Naive thymus-derived CD4-positive, alpha-beta T cell (primary cell): ENCODE measurements around the gene VPS50. TPM values are rescaled to one million over a fixed set of nuclear protein-coding genes. Genes with fewer than 3 reads are reported as not detected.
A peak's percentile ranks its signal among the peaks of the same experiment; 100 is the strongest.

Experiments used
- ATAC-seq: fragments of 150-1000 bp; cut with Tn5 transposase; 2 replicates; pipeline ENCODE4 v1.10.0; 2021; ENCODE audit warnings: mild to moderate bottlenecking, moderate library complexity
- CTCF ChIA-PET: fragments of 350-600 bp; sonication (Branson Sonifier 250); formaldehyde crosslinking; loops from one replicate; lab custom pipeline; 2021; ENCODE audit warnings: antibody characterized with exemption; lab: Charles Lee
- POLR2A ChIA-PET: fragments of 350-600 bp; sonication (Branson Sonifier 250); formaldehyde crosslinking; loops from one replicate; lab custom pipeline; 2021; ENCODE audit warnings: antibody characterized with exemption, inconsistent platforms; lab: Charles Lee
- DNase-seq, 9 donors: peaks; one replicate each; pipeline versions ENCODE4 v3.0.0 to v3.0.0-alpha.2; 2020 to 2022; ENCODE audit warnings: mixed read lengths in 1 of 9
- H3K27ac ChIP-seq: one replicate; pipeline ENCODE4 v1.7.0; 2013; ENCODE audit warnings: mild to moderate bottlenecking, low read depth, low read length, moderate library complexity
- H3K27me3 ChIP-seq, 2 donors: one replicate each; pipeline ENCODE4 v1.7.0; 2013; ENCODE audit warnings: low read length in 2 of 2, mild to moderate bottlenecking in 2 of 2, moderate library complexity in 2 of 2; ENCODE audit not compliant: control insufficient read depth in 2 of 2, insufficient read depth in 2 of 2
- H3K36me3 ChIP-seq, 3 experiments: 1 replicate in 2 of 3; 2 replicates in 1 of 3; pipeline ENCODE4 v1.7.0; 2013; ENCODE audit warnings: low read length in 3 of 3, mild to moderate bottlenecking in 3 of 3, moderate library complexity in 1 of 3; ENCODE audit not compliant: insufficient read depth in 3 of 3, control insufficient read depth in 2 of 3
- H3K4me1 ChIP-seq, 2 donors: one replicate each; pipeline ENCODE4 v1.7.0; 2013; ENCODE audit warnings: low read length in 2 of 2, mild to moderate bottlenecking in 2 of 2, moderate library complexity in 1 of 2; ENCODE audit not compliant: control insufficient read depth in 2 of 2, insufficient read depth in 2 of 2
- H3K4me3 ChIP-seq: 2 replicates; pipeline ENCODE4 v1.7.0; 2013; ENCODE audit warnings: mild to moderate bottlenecking, low read length
- H3K9me3 ChIP-seq, 3 experiments: 1 replicate in 2 of 3; 2 replicates in 1 of 3; pipeline ENCODE4 v1.7.0; 2013; ENCODE audit warnings: low read length in 3 of 3; ENCODE audit not compliant: control insufficient read depth in 2 of 3
- H3K27ac Mint-ChIP-seq, 9 donors: one replicate each; pipeline ENCODE4 v1.8.0; 2020 to 2022; ENCODE audit warnings: mixed read lengths in 9 of 9, mild to moderate bottlenecking in 8 of 9, moderate library complexity in 5 of 9, inconsistent platforms in 2 of 9
- H3K27me3 Mint-ChIP-seq, 5 donors: one replicate each; pipeline ENCODE4 v1.8.0; 2021 to 2022; ENCODE audit warnings: mixed read lengths in 5 of 5, mild to moderate bottlenecking in 1 of 5
- H3K36me3 Mint-ChIP-seq, 5 donors: one replicate each; pipeline ENCODE4 v1.8.0; 2020 to 2022; ENCODE audit warnings: mixed read lengths in 5 of 5, mild to moderate bottlenecking in 3 of 5, inconsistent platforms in 1 of 5
- H3K4me1 Mint-ChIP-seq, 7 donors: one replicate each; pipeline ENCODE4 v1.8.0; 2020 to 2022; ENCODE audit warnings: mixed read lengths in 7 of 7, mild to moderate bottlenecking in 3 of 7, inconsistent platforms in 1 of 7
- H3K4me3 Mint-ChIP-seq, 10 donors: one replicate each; pipeline ENCODE4 v1.8.0; 2020 to 2022; ENCODE audit warnings: mild to moderate bottlenecking in 10 of 10, mixed read lengths in 10 of 10, moderate library complexity in 6 of 10, inconsistent platforms in 2 of 10
- H3K9me3 Mint-ChIP-seq, 11 donors: one replicate each; pipeline ENCODE4 v1.8.0; 2020 to 2022; ENCODE audit warnings: mixed read lengths in 11 of 11, mild to moderate bottlenecking in 4 of 11, inconsistent platforms in 1 of 11, moderate library complexity in 1 of 11
- intact Hi-C, 2 donors: fragments of 100-400 bp; cut with micrococcal nuclease; formaldehyde crosslinking; loops; one replicate each; pipeline ENCODE4 v1.15.1; 2023
- polyA plus RNA-seq, 2 donors: library from polyadenylated mRNA; unstranded; fragments of 300-500 nt; fragmentation: Illumina TruSeq; gene quantifications; one replicate each; pipeline ENCODE4 v1.2.3, GENCODE V29; 2021
- total RNA-seq, 6 experiments: library from RNA in 5 of 6; stranded (reverse) in 5 of 6; gene quantifications; 1 replicate in 5 of 6; 2 replicates in 1 of 6; pipeline ENCODE4 v1.2.3 and lab custom pipeline; 2021 to 2026

Gene VPS50, protein sequence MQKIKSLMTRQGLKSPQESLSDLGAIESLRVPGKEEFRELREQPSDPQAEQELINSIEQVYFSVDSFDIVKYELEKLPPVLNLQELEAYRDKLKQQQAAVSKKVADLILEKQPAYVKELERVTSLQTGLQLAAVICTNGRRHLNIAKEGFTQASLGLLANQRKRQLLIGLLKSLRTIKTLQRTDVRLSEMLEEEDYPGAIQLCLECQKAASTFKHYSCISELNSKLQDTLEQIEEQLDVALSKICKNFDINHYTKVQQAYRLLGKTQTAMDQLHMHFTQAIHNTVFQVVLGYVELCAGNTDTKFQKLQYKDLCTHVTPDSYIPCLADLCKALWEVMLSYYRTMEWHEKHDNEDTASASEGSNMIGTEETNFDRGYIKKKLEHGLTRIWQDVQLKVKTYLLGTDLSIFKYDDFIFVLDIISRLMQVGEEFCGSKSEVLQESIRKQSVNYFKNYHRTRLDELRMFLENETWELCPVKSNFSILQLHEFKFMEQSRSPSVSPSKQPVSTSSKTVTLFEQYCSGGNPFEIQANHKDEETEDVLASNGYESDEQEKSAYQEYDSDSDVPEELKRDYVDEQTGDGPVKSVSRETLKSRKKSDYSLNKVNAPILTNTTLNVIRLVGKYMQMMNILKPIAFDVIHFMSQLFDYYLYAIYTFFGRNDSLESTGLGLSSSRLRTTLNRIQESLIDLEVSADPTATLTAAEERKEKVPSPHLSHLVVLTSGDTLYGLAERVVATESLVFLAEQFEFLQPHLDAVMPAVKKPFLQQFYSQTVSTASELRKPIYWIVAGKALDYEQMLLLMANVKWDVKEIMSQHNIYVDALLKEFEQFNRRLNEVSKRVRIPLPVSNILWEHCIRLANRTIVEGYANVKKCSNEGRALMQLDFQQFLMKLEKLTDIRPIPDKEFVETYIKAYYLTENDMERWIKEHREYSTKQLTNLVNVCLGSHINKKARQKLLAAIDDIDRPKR
- total RNA-seq (10 to 100 TPM; 19.8 to 44.2 (median 36.8) TPM), polyA plus RNA-seq (10 to 100 TPM; 15.3 to 15.5 TPM), total RNA-seq (lab: John Stamatoyannopoulos, UW) (41.7 reads per million, percentile 67 among the genes with 10 or more reads in this experiment)

DNA sequence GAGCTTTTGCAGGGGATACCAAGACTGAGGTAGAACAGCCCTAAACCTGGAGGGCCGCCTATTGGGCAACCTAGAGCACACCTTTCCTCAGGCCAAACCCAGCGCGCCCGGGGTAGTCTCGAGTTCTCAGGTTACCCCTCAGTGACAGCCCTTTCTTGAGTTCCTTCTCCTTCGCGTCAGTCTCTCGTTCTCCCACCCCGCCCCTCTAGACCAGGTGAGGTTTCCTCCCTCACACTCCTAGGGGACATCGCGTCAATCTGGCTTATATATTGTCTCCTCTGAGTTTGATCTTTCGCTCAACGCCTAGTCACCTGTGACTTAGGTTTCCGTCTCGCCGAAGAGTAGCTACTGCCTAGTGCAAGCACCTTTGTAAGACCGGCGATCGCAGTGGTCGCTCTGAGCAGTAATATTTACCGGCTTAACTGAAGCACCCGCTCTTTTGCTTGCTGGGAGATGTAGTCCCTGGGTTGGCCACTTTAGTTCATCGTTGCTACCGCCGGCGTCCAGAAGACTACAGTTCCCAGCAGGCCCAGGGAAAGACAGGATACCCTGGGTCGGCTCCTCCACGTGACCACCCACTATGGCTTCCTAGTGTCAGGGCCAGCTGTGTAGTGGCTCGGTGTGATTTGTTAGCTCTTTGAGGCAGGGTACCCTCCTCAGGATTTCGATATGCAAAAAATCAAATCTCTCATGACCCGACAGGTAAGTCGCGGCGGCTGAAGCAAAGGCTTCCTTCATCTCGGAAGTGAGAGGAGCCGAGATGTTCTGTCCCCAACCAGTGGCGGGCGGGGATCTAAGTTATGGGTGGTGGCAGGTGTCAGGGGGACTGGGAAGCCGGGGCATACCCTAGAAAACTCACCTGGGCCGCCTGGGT is at the start of gene VPS50:
Gene VPS50, plus strand, starts transcription at position 568 of the 874 bp plus-strand sequence. Its CDS starts 102 bp downstream, at position 670.
- ChIA-PET POLR2A (interaction anchor here (0.5 to 2.6 kb wide), 9 partner anchors 8 to 1352 kb away, joined by 3 to 14 read pairs (median 7); partner anchors contain the start of genes AKAP9, GATAD1, PEX1 and RBM48), CTCF (interaction anchor here (0.7 to 1.6 kb wide), 5 partner anchors 8 to 395 kb away, joined by 3 to 9 read pairs (median 4); partner anchors contain the start of gene CDK6)
- peak within 1 kb of the TSS; percentile 91 to 99 (median 97) for H3K4me3 Mint-ChIP-seq
- Histone ChIP-seq H3K4me3 (peak within 1 kb of the TSS; percentile 93), H3K27ac (peak within 1 kb of the TSS; percentile 89), H3K4me1 (peaks cover 6% of the 10 kb centered on the region in 2 donors), H3K9me3 (no peaks in the 10 kb centered on the region), H3K36me3 (peaks cover 0 to 2% (median 0%) of the 10 kb centered on the region in 3 experiments), H3K27me3 (no peaks in the 10 kb centered on the region)
- DNase-seq: peak; percentile 74 to 97 (median 96)
- ATAC-seq: peak; percentile 98
- intact Hi-C loops: loop anchor here (1.0 to 10.0 kb wide), 24 partner anchors 13 to 1426 kb away; partner anchors contain the start of genes AKAP9 (in 2 of the 2), BET1 (in 2 of the 2), CASD1 (in 2 of the 2) and CYP51A1 (in 2 of the 2)
- H3K9me3 Mint-ChIP-seq: peaks cover 0 to 4% (median 0%) of the 10 kb centered on the region in 11 donors
- H3K27me3 Mint-ChIP-seq: peaks cover 0 to 12% (median 0%) of the 10 kb centered on the region in 5 donors
- H3K36me3 Mint-ChIP-seq: no peaks in the 10 kb centered on the region
- peaks cover 5 to 38% (median 21%) of the 10 kb centered on the region in 7 donors for H3K4me1 Mint-ChIP-seq
- peak within 1 kb of the TSS; percentile 93 to 99 (median 98) for H3K27ac Mint-ChIP-seq

DNA sequence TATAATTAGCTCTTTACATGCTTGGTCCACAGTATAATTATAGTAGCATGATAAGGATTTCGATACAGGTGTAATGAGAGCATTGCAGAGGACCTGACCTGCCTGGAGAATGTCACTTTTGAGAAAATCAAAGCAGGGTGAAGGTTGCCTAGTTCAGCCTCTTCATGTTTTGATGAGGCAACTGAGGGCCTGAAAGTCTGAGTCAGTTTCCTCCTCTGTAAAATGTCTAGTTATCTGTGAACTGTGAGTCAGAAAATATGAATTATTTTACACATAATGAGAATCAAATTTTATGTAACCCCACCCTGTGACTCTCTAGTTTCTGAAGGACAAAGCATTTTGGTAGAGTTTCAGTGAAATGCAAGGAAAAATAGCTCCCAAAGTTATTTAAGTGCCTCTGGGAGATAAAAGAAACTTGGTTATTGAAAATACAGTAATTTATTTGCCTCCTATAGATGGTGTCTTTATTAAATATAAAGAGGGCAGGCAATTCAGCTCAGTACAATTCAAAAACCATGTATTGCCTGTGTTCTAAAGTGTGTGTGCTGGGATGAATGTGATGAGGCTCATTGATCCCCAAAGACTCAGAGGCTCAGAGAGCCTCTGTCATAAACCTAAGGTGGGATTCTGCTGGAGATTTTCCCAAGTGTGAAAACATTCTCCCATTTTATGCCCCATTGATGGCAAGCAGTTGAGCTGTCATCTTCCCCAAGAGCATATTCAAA is 46.7 kb upstream of the VPS50 start:
- ChIA-PET POLR2A (no interaction called here), CTCF (interaction anchor here (0.6 kb wide), 1 partner anchor 68 kb away, joined by 4 read pairs; no protein-coding TSS in a partner anchor)
- Mint-ChIP-seq H3K4me1 (no peaks in the 10 kb centered on the region), H3K36me3 (no peaks in the 10 kb centered on the region), H3K4me3 (no peak overlapping the region), H3K9me3 (peaks cover 0 to 1% (median 0%) of the 10 kb centered on the region in 11 donors), H3K27ac (no peak overlapping the region), H3K27me3 (peaks cover 21 to 52% (median 41%) of the 10 kb centered on the region in 5 donors)
- H3K9me3 ChIP-seq: no peaks in the 10 kb centered on the region
- no peaks in the 10 kb centered on the region for H3K36me3 ChIP-seq
- H3K27me3 ChIP-seq: peaks cover 0 to 3% of the 10 kb centered on the region in 2 donors
- ATAC-seq: no peak
- H3K27ac ChIP-seq: no peak overlapping the region
- intact Hi-C loops: no loop called here
- DNase-seq: no peak
- no peak overlapping the region for H3K4me3 ChIP-seq
- H3K4me1 ChIP-seq: no peaks in the 10 kb centered on the region

DNA sequence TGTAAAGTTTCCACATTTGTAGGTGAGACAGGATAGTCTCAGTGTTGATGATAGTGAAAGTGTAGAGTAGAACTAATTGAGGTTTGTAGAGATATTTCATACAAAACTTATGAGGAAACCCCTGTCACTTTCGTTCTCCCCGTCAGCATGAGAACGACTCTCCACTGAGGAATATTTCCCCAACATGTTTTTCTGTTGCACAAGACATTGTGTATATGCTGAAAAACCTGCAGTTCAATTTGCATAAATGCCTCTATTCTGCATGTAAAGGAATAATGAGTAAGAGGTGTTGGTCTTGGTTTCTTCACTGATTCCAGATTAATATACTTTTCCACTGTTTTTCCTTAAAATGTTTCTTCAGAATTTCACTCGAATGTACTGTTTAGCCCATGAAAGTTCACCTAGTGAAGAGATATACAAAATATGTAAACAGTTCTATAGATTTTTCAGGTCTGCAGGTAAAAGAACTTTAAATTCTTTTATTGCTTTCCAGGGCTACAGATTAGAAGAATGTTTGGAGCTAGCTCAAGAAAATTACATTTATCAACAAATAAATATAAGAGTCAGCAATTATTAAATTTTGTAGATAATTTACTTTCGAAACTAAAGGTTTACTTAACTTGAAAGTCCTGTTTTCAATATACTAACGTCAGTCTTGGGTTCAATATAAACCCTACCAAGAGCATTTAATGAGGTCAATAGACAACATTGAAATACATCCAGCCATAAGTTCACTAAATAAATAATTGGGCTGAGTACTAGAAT is 43.1 kb upstream of the VPS50 start:
- Histone ChIP-seq H3K9me3 (no peaks in the 10 kb centered on the region), H3K27ac (no peak overlapping the region), H3K4me1 (no peaks in the 10 kb centered on the region), H3K27me3 (no peaks in the 10 kb centered on the region), H3K36me3 (no peaks in the 10 kb centered on the region), H3K4me3 (no peak overlapping the region)
- H3K4me1 Mint-ChIP-seq: no peaks in the 10 kb centered on the region
- DNase-seq (no peak), ATAC-seq (no peak)
- POLR2A ChIA-PET: no interaction called here
- H3K27ac Mint-ChIP-seq: no peak overlapping the region
- H3K4me3 Mint-ChIP-seq: no peak overlapping the region
- H3K36me3 Mint-ChIP-seq: no peaks in the 10 kb centered on the region
- peaks cover 0 to 1% (median 0%) of the 10 kb centered on the region in 11 donors for H3K9me3 Mint-ChIP-seq
- H3K27me3 Mint-ChIP-seq: peaks cover 25 to 57% (median 53%) of the 10 kb centered on the region in 5 donors
- CTCF ChIA-PET: no interaction called here
- intact Hi-C loops: no loop called here

DNA sequence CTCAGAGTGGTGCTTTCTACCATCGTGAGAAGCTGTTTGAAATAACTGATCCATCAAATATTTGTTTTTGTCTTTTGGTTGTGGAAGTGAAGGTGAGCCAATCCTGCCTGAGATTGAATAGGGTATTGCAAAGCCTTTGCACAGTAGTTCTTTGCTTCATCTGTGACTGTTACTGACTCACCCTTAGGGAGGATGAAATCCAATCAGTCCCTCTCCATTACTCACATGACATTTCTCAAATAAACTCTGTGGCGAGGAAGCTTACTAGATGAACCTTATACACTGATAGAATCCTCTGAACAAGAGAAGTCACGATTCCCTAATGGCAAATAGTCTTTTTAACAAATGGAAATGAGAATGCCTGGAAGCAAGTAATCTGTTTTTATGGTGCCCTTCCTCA is 37.8 kb upstream of the VPS50 start:
- intact Hi-C loops: no loop called here
- no peaks in the 10 kb centered on the region for H3K36me3 Mint-ChIP-seq
- ChIA-PET POLR2A (no interaction called here), CTCF (no interaction called here)
- no peak for DNase-seq
- H3K27ac Mint-ChIP-seq: no peak overlapping the region
- no peaks in the 10 kb centered on the region for H3K9me3 Mint-ChIP-seq
- no peaks in the 10 kb centered on the region for H3K4me1 Mint-ChIP-seq
- Histone ChIP-seq H3K36me3 (no peaks in the 10 kb centered on the region), H3K9me3 (no peaks in the 10 kb centered on the region), H3K27ac (no peak overlapping the region), H3K27me3 (no peaks in the 10 kb centered on the region), H3K4me3 (no peak overlapping the region), H3K4me1 (no peaks in the 10 kb centered on the region)
- peaks cover 17 to 57% (median 52%) of the 10 kb centered on the region in 5 donors for H3K27me3 Mint-ChIP-seq
- H3K4me3 Mint-ChIP-seq: no peak overlapping the region
- ATAC-seq: no peak

DNA sequence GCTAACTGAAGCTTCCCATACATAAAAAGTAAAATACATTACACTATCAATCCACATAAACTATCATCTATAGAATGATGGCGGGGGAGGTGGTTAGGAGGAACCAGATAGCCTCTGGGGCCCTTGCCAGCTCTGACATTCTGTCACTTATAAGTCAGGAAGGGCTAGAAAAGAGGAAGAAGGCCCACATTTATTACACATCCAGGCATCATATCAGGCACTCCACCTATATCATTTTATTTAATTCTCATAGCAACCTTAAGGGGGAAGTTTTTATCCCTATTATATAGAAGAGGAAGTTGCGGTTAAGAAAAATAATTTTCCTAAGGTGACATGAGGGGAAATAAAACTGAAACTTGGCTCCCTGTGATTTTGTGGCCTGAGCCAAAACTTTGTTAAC is 35.8 kb upstream of the VPS50 start:
- Mint-ChIP-seq H3K4me3 (no peak overlapping the region), H3K27me3 (peaks cover 14 to 55% (median 44%) of the 10 kb centered on the region in 5 donors), H3K4me1 (no peaks in the 10 kb centered on the region), H3K36me3 (no peaks in the 10 kb centered on the region), H3K9me3 (no peaks in the 10 kb centered on the region), H3K27ac (no peak overlapping the region)
- intact Hi-C loops: no loop called here
- no peaks in the 10 kb centered on the region for H3K4me1 ChIP-seq
- H3K27me3 ChIP-seq: no peaks in the 10 kb centered on the region
- no peak overlapping the region for H3K27ac ChIP-seq
- ChIA-PET CTCF (no interaction called here), POLR2A (no interaction called here)
- no peaks in the 10 kb centered on the region for H3K36me3 ChIP-seq
- ATAC-seq (peak; percentile 41), DNase-seq (no peak)
- no peaks in the 10 kb centered on the region for H3K9me3 ChIP-seq
- no peak overlapping the region for H3K4me3 ChIP-seq
